ENCODE data around the gene TP53I11.
A peak's percentile ranks its signal among the peaks of the same experiment; 100 is the strongest.

TP53I11 gene

DNA sequence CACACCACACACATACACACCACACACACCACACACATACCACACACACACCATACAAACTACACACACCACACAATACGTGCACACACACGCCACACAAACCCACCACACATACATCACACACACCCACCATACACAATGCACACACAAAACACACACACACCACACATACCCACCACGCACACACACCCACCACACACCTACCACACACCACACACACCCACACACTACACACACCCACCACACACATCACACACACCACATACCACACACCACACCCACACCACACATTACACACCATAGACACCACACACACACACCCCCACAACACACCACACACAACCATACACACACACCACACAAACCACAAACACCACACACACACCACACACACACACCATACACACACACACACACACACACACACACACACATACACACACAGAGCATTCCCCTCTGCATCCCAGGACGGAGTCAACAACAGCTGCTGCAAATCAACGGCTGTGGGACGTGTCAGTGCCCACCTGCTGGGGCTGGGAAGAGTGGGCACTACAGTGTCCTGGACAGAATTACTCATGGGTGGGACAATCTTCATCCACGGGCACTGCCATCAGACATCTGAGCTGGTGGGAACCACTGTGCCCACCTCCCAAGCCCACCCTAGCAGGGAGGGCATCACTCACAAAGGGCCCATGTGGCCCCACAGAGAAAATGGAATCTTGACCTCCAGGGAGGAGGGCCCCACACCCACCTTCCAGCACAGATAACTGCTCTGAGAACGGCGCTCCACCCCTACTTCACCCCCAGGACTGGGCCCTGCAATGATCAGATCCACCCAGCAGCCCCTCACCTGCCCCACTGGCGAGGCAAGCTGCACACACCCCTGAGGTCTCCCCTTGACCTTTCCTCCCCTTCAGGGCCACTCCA, 8.4 kb downstream of the TP53I11 start:
- H3K27me3 Mint-ChIP-seq = no peaks in the 10 kb centered on the region
- peak overlapping the region; percentile 88 for H3K27ac Mint-ChIP-seq
- peaks cover 34% of the 10 kb centered on the region for H3K4me1 Mint-ChIP-seq (ENCODE audit: low read depth)
- no peaks in the 10 kb centered on the region for H3K9me3 Mint-ChIP-seq
- no peaks in the 10 kb centered on the region for H3K36me3 Mint-ChIP-seq (ENCODE audit: low read depth)
- H3K4me3 Mint-ChIP-seq = peak overlapping the region; percentile 7

DNA sequence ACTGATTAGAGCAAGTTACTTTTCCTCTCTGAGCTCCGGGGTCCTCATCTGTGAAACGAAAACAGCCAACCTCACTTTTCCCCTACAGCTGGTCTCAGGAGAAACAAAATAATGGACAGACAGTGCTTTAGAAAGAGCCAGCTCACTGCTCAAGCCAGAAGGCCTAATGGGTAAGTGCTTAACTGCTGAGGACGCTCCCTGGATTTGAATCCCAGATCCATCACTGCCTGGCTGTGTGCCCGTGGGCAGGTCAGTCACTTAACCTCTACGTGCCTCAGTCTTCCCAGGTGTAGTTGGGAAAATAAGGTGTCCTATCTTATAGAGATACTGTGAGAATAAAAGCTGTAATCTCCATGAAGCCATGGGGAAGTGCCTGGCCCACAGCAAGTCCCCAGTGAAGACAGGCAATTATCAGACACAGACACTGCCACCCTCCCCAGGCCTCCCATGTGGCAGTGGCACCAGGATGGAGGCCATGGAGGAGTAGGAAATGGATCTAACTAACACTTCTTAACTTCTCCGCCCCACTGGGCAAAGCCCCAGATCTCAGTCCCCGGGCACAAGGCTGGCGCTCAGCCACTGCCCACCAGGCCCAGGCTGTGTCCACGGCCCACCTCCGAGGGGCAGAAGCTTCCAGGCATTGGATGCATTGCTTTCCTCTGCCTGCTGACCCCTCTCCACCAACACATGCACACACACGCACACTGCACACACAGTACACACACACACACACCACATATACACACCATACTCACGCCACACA, 9.2 kb downstream of the TP53I11 start:
- H3K4me3 Mint-ChIP-seq = no peak overlapping the region
- H3K27me3 Mint-ChIP-seq = no peaks in the 10 kb centered on the region
- no peaks in the 10 kb centered on the region for H3K9me3 Mint-ChIP-seq
- no peaks in the 10 kb centered on the region for H3K36me3 Mint-ChIP-seq (ENCODE audit: low read depth)
- peaks cover 34% of the 10 kb centered on the region for H3K4me1 Mint-ChIP-seq (ENCODE audit: low read depth)
- peak overlapping the region; percentile 88 for H3K27ac Mint-ChIP-seq

DNA sequence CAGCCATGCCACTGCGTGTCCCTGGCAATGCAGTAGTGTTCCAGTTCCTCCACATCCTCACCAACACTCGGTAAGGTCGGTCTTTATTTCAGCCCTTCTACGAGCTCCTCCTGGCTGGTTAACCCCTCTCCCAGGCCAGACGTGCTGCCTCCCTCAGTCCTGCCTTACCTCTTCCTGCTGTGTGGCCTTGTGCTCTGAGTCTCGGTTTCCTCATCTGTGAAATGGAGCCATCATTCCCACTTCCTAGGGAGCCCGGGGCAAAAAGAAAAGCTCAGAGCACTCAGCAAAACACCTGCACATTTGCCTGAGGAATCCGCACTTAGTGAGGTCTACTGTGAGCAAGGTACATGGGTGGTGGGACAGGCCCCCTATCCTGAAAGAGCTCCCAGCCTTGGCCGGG, 9.8 kb downstream of the TP53I11 start:
- no peaks in the 10 kb centered on the region for H3K9me3 Mint-ChIP-seq
- H3K4me1 Mint-ChIP-seq (ENCODE audit: low read depth) = peaks cover 34% of the 10 kb centered on the region
- H3K27me3 Mint-ChIP-seq = no peaks in the 10 kb centered on the region
- no peaks in the 10 kb centered on the region for H3K36me3 Mint-ChIP-seq (ENCODE audit: low read depth)
- H3K27ac Mint-ChIP-seq = no peak overlapping the region
- H3K4me3 Mint-ChIP-seq = no peak overlapping the region

GRCh38 chr11:44940404-44940803, 10.3 kb downstream of the TP53I11 start:
- Mint-ChIP-seq H3K27ac (no peak overlapping the region), H3K36me3 (ENCODE audit: low read depth) (no peaks in the 10 kb centered on the region), H3K4me3 (no peak overlapping the region), H3K9me3 (no peaks in the 10 kb centered on the region), H3K27me3 (no peaks in the 10 kb centered on the region), H3K4me1 (ENCODE audit: low read depth) (peaks cover 34% of the 10 kb centered on the region)

DNA sequence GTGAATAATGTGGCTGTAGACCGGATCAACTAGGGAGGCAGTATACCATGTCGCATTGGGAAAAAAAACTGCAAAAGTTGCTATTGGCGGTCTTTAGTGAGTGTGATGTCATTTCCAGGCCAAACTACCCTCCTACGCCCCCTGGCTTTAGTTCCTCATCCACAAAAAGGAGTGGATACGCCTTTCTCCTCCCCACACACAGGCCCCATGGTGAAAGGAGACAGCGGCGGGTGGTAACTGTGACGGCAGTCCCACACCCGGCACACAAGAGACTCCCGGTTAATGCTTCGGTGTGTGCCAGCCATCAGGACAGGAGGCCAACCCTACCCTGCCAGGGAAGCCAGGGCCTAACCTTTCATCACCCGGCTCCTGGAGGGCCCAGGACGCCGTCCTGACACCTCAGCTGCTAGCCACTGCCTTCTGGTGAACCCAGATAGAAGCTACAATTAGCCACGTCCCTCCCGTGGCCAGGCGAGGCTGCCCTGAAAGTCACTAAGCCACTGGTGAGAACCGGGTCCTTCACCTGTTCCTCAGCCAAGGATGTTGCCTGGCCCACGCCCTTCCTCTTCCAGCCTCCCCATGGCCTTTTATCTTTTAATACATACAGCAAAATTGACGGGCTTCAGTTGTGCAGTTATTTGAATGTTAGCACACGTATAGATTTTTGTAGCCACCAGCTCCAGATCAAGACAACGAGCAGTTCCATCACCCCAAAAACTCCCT, 10.8 kb downstream of the TP53I11 start:
- H3K9me3 Mint-ChIP-seq = no peaks in the 10 kb centered on the region
- H3K27me3 Mint-ChIP-seq = no peaks in the 10 kb centered on the region
- H3K36me3 Mint-ChIP-seq (ENCODE audit: low read depth) = no peaks in the 10 kb centered on the region
- H3K4me1 Mint-ChIP-seq (ENCODE audit: low read depth) = peaks cover 32% of the 10 kb centered on the region
- H3K27ac Mint-ChIP-seq = no peak overlapping the region
- no peak overlapping the region for H3K4me3 Mint-ChIP-seq

- Mint-ChIP-seq H3K9me3 (no peaks in the 10 kb centered on the region), H3K4me1 (ENCODE audit: low read depth) (peaks cover 15% of the 10 kb centered on the region), H3K36me3 (ENCODE audit: low read depth) (no peaks in the 10 kb centered on the region), H3K27ac (no peak overlapping the region), H3K4me3 (no peak overlapping the region), H3K27me3 (no peaks in the 10 kb centered on the region)
Measured at GRCh38 chr11:44938066-44938691, 12.5 kb downstream of the TP53I11 start.

- no peaks in the 10 kb centered on the region for H3K36me3 Mint-ChIP-seq (ENCODE audit: low read depth)
- H3K4me1 Mint-ChIP-seq (ENCODE audit: low read depth) = peaks cover 4% of the 10 kb centered on the region
- H3K27ac Mint-ChIP-seq = no peak overlapping the region
- H3K27me3 Mint-ChIP-seq = no peaks in the 10 kb centered on the region
- no peak overlapping the region for H3K4me3 Mint-ChIP-seq
- no peaks in the 10 kb centered on the region for H3K9me3 Mint-ChIP-seq
Measured at GRCh38 chr11:44936951-44937543, 13.6 kb downstream of the TP53I11 start.

DNA sequence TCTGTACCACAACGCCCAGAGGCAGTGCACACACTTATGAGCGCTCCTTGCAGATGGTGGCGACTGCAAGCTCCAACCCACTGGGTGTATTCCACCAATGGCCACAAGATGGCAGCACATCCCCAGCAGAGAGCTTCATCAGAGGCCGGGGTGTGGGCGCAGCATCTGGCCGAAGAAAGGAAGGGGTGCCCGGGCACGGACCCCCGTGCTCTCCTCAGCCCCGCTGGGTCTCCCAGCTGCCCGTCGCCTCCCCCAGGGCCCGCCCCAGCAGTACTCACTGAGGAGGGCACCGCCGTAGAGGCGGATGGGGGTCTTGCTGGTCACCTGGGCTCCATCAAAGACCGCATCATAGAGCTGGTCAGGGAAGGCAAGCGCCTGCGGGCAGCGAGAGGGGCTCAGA, 14.2 kb downstream of the TP53I11 start:
- Mint-ChIP-seq H3K9me3 (no peaks in the 10 kb centered on the region), H3K27me3 (no peaks in the 10 kb centered on the region), H3K4me3 (no peak overlapping the region), H3K27ac (no peak overlapping the region), H3K36me3 (ENCODE audit: low read depth) (no peaks in the 10 kb centered on the region), H3K4me1 (ENCODE audit: low read depth) (no peaks in the 10 kb centered on the region)

GRCh38 chr11:44934735-44935250, 15.9 kb downstream of the TP53I11 start:
- no peaks in the 10 kb centered on the region for H3K9me3 Mint-ChIP-seq
- no peaks in the 10 kb centered on the region for H3K36me3 Mint-ChIP-seq (ENCODE audit: low read depth)
- H3K27me3 Mint-ChIP-seq = no peaks in the 10 kb centered on the region
- H3K4me3 Mint-ChIP-seq = no peak overlapping the region
- no peaks in the 10 kb centered on the region for H3K4me1 Mint-ChIP-seq (ENCODE audit: low read depth)
- H3K27ac Mint-ChIP-seq = no peak overlapping the region

DNA sequence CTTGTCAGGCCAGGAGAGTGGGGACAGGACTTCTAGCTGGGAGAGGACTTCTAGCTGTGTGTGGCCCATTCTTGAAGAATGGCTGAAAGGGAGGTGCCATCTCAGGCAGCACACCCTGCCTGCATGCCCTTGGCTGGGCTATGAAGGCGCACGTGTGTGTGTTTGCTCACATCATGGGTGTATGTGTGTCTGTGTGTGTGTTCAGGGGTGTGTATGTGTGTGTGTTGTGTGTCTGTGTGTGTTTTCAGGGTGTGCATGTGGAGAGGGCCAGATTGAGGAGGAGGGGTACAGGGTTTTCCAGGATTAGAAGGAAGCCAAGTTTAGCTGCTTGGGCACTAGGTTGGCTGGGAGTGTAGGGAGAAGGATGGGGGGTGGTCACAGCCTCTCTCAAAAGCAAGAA, 16.6 kb downstream of the TP53I11 start:
- no peaks in the 10 kb centered on the region for H3K9me3 Mint-ChIP-seq
- no peaks in the 10 kb centered on the region for H3K27me3 Mint-ChIP-seq
- no peaks in the 10 kb centered on the region for H3K4me1 Mint-ChIP-seq (ENCODE audit: low read depth)
- H3K4me3 Mint-ChIP-seq = no peak overlapping the region
- peak overlapping the region; percentile 26 for H3K27ac Mint-ChIP-seq
- no peaks in the 10 kb centered on the region for H3K36me3 Mint-ChIP-seq (ENCODE audit: low read depth)

- Mint-ChIP-seq H3K27ac (no peak overlapping the region), H3K9me3 (no peaks in the 10 kb centered on the region), H3K4me1 (ENCODE audit: low read depth) (no peaks in the 10 kb centered on the region)
Measured at GRCh38 chr11:44931466-44931865, 19.2 kb downstream of the TP53I11 start.

GRCh38 chr11:44930588-44931302, 19.9 kb downstream of the TP53I11 start:
- H3K27me3 Mint-ChIP-seq = no peaks in the 10 kb centered on the region
- H3K9me3 Mint-ChIP-seq = no peaks in the 10 kb centered on the region
- H3K4me1 Mint-ChIP-seq (ENCODE audit: low read depth) = no peaks in the 10 kb centered on the region
- no peak overlapping the region for H3K4me3 Mint-ChIP-seq
- H3K36me3 Mint-ChIP-seq (ENCODE audit: low read depth) = no peaks in the 10 kb centered on the region
- no peak overlapping the region for H3K27ac Mint-ChIP-seq

More at GRCh38 chr11:44931466-44931865, 19.2 kb downstream of the TP53I11 start:
- Mint-ChIP-seq H3K36me3 (ENCODE audit: low read depth) (no peaks in the 10 kb centered on the region), H3K4me3 (no peak overlapping the region), H3K27me3 (no peaks in the 10 kb centered on the region)

DNA sequence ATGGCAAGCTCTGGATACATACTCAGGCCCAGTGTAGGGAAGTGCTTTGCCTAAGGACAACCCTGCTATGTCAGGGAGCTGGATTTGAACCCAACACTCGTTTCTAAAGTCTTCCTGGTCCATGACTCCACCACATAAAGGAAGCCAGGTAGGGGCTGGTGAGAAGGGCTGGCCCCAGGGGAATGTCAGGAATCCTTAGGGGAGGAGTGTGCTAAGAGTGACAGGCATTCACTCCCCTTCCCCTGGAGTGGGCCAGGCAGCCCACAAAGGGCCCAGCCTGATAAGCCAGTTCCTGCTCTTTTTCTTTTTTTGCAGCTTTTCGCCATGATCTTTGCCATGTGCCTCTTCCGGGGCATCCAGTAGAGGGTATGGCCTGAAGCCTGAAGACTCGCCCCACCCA, 21.9 kb downstream of the TP53I11 start:
- H3K9me3 Mint-ChIP-seq = no peaks in the 10 kb centered on the region
- H3K4me1 Mint-ChIP-seq (ENCODE audit: low read depth) = no peaks in the 10 kb centered on the region
- no peak overlapping the region for H3K4me3 Mint-ChIP-seq
- H3K36me3 Mint-ChIP-seq (ENCODE audit: low read depth) = no peaks in the 10 kb centered on the region
- no peaks in the 10 kb centered on the region for H3K27me3 Mint-ChIP-seq
- no peak overlapping the region for H3K27ac Mint-ChIP-seq
